Liver (tissue), 9 donors: ENCODE results near the gene TRPV4. TPM values are rescaled to one million over a fixed set of nuclear protein-coding genes. Genes with fewer than 3 reads are reported as not detected.

Experiments
- DNase-seq: peaks from one replicate; pipeline ENCODE4 v3.0.0-alpha.2; 2017; ENCODE audit warnings: low spot score
- H3K27ac ChIP-seq, 2 donors: one replicate each; pipeline ENCODE4 v1.7.0; 2013; ENCODE audit warnings: inconsistent platforms in 2 of 2, low read length in 2 of 2, control low read depth in 1 of 2, low read depth in 1 of 2, mild to moderate bottlenecking in 1 of 2
- H3K27me3 ChIP-seq, 4 donors: one replicate each; pipeline versions ENCODE4 v1.6.1 to v1.7.0; 2013; ENCODE audit warnings: low read length in 3 of 4, inconsistent platforms in 1 of 4, mild to moderate bottlenecking in 1 of 4, moderate library complexity in 1 of 4; ENCODE audit not compliant: control insufficient read depth in 4 of 4, insufficient read depth in 4 of 4
- H3K36me3 ChIP-seq, 4 donors: one replicate each; pipeline versions ENCODE4 v1.6.1 to v1.7.0; 2013; ENCODE audit warnings: low read length in 3 of 4, mild to moderate bottlenecking in 3 of 4, low read depth in 1 of 4, moderate library complexity in 1 of 4; ENCODE audit not compliant: control insufficient read depth in 4 of 4, insufficient read depth in 3 of 4
- H3K4me1 ChIP-seq, 4 donors: one replicate each; pipeline versions ENCODE4 v1.6.1 to v1.7.0; 2013; ENCODE audit warnings: low read length in 3 of 4, mild to moderate bottlenecking in 3 of 4, moderate library complexity in 1 of 4; ENCODE audit not compliant: control insufficient read depth in 4 of 4, insufficient read depth in 4 of 4
- H3K4me3 ChIP-seq, 3 donors: one replicate each; pipeline versions ENCODE4 v1.6.1 to v1.7.0; 2013; ENCODE audit warnings: low read length in 3 of 3, control low read depth in 1 of 3, low read depth in 1 of 3, mild to moderate bottlenecking in 1 of 3
- H3K9ac ChIP-seq, 2 donors: one replicate each; pipeline ENCODE4 v1.7.0; 2013; ENCODE audit warnings: low read length in 2 of 2, mild to moderate bottlenecking in 2 of 2, moderate library complexity in 2 of 2, control low read depth in 1 of 2, low read depth in 1 of 2
- H3K9me3 ChIP-seq, 4 donors: one replicate each; pipeline versions ENCODE4 v1.6.1 to v1.7.0; 2013; ENCODE audit warnings: low read length in 3 of 4; ENCODE audit not compliant: control insufficient read depth in 4 of 4
- ATF3 ChIP-seq: IDR thresholded peaks from 2 replicates; pipeline ENCODE4 v1.6.1; 2016; ENCODE audit warnings: antibody characterized with exemption
- CTCF ChIP-seq: fragments of 150-350 bp; IDR thresholded peaks from 2 replicates; pipeline ENCODE4 v1.5.1; 2017; ENCODE audit warnings: improper control_type of control experiment, low read depth, low read length; ENCODE audit not compliant: missing input control
- EGR1 ChIP-seq, 2 donors: IDR thresholded peaks; 2 replicates each; pipeline ENCODE4 v1.6.1; 2016 to 2018; ENCODE audit warnings: antibody characterized with exemption in 2 of 2, low read depth in 2 of 2
- FOXA1 ChIP-seq: IDR thresholded peaks from 2 replicates; pipeline ENCODE4 v1.6.1; 2016; ENCODE audit warnings: antibody characterized with exemption
- FOXA2 ChIP-seq: IDR thresholded peaks from 2 replicates; pipeline ENCODE4 v1.6.1; 2016; ENCODE audit warnings: antibody characterized with exemption
- GABPA ChIP-seq, 2 donors: IDR thresholded peaks in 1 of 2; conservative IDR thresholded peaks in 1 of 2; 2 replicates each; pipeline ENCODE4 v1.6.1; 2016; ENCODE audit warnings: antibody characterized with exemption in 2 of 2, mild to moderate bottlenecking in 1 of 2, moderate library complexity in 1 of 2
- HNF4A ChIP-seq, 2 donors: conservative IDR thresholded peaks; 2 replicates each; pipeline ENCODE4 v1.6.1; 2016; ENCODE audit warnings: antibody characterized with exemption in 2 of 2, mild to moderate bottlenecking in 2 of 2
- HNF4G ChIP-seq: IDR thresholded peaks from 2 replicates; pipeline ENCODE4 v1.6.1; 2016; ENCODE audit warnings: antibody characterized with exemption
- MAX ChIP-seq: IDR thresholded peaks from 2 replicates; pipeline ENCODE4 v1.6.1; 2016; ENCODE audit warnings: antibody characterized with exemption
- NR2F2 ChIP-seq: IDR thresholded peaks from 2 replicates; pipeline ENCODE4 v1.6.1; 2016; ENCODE audit warnings: antibody characterized with exemption
- REST ChIP-seq: IDR thresholded peaks from 2 replicates; pipeline ENCODE4 v1.6.1; 2016; ENCODE audit warnings: antibody characterized with exemption, mild to moderate bottlenecking
- SP1 ChIP-seq: IDR thresholded peaks from 2 replicates; pipeline ENCODE4 v1.6.1; 2018; ENCODE audit warnings: antibody characterized with exemption, mild to moderate bottlenecking
- TAF1 ChIP-seq: conservative IDR thresholded peaks from 2 replicates; pipeline ENCODE4 v1.6.1; 2016; ENCODE audit warnings: antibody characterized with exemption, mild to moderate bottlenecking
- YY1 ChIP-seq: IDR thresholded peaks from 2 replicates; pipeline ENCODE4 v1.6.1; 2016; ENCODE audit warnings: antibody characterized with exemption, mild to moderate bottlenecking
- ZBTB33 ChIP-seq: IDR thresholded peaks from 2 replicates; pipeline ENCODE4 v1.6.1; 2016; ENCODE audit warnings: antibody characterized with exemption
- WGBS: extraction: QIAGEN DNeasy Blood & Tissue Kit; methylation state at CpG from one replicate; pipeline ENCODE4 v1.1.7; 2013; 5-methylcytosine and 5-hydroxymethylcytosine counted together
- polyA plus RNA-seq, 2 donors: library from polyadenylated mRNA; stranded (reverse) in 1 of 2; unstranded in 1 of 2; fragments of 200-250 nt in 1 of 2; fragments of >200 nt in 1 of 2; fragmentation: Nextera tagmentation in 1 of 2; extraction: Ambion mirVana in 1 of 2; gene quantifications; one replicate each; pipeline versions ENCODE4 v1.2.1 to v1.2.3, GENCODE V29; 2013 to 2015
- total RNA-seq, 2 donors: library from RNA; depleted of rRNA; stranded (reverse); fragments of >200 nt; gene quantifications; one replicate each; pipeline ENCODE4 v1.2.3, GENCODE V29; 2014
- donor health status: healthy.
- donor health status: healthy.
- donor health status: healthy.
- donor health status: healthy.
- donor health status: healthy.

The TRPV4 gene
- total and polyA plus RNA-seq, 4 donors = 1.3 to 9.6 (median 3.9) TPM

GRCh38 chr12:109753054-109753401 lies 80.2 kb downstream of the TRPV4 start:
- WGBS = 94% methylated on average over 5 of the region's 5 CpGs
- Histone ChIP-seq H3K9ac (no peak overlapping the region), H3K4me1 (no peaks in the 10 kb centered on the region), H3K27ac (no peak overlapping the region), H3K4me3 (no peak overlapping the region), H3K9me3 (no peaks in the 10 kb centered on the region), H3K27me3 (no peaks in the 10 kb centered on the region), H3K36me3 (no peaks in the 10 kb centered on the region)
- no peak for DNase-seq
- TF ChIP-seq GABPA (IDR thresholded peaks at IDR 0.05 in 1 of 2, conservative IDR thresholded peaks at IDR 0.05 in 1 of 2) (no peak), MAX (no peak), ATF3 (no peak), HNF4G (no peak), CTCF (no peak), HNF4A (conservative IDR thresholded peaks at IDR 0.05) (no peak), FOXA1 (no peak), REST (no peak), YY1 (no peak), ZBTB33 (no peak), FOXA2 (no peak), NR2F2 (no peak), SP1 (no peak), EGR1 (IDR thresholded peaks at IDR 0.05; ENCODE audit: low read depth in 2 of 2) (no peak), TAF1 (no peak)
